Measurements from ENCODE around the gene SSTR5.

Gene SSTR5

GRCh38 chr16:1028524-1029258, 43.9 kb upstream of the SSTR5 start:
- Histone ChIP-seq H3K4me3 (ENCODE audit: low read depth in 1 of 2, low read length in 2 of 2) (no peak overlapping the region), H3K9me3 (ENCODE audit: insufficient read depth, low read length, severe bottlenecking) (peaks cover 4% of the 10 kb centered on the region), H3K27me3 (ENCODE audit: insufficient read depth, low read length, poor library complexity) (no peaks in the 10 kb centered on the region), H3K4me2 (ENCODE audit: insufficient read depth, low read length) (no peak overlapping the region), H3K4me1 (ENCODE audit: insufficient read depth, low read length) (no peaks in the 10 kb centered on the region), H3K27ac (ENCODE audit: low read length) (no peak overlapping the region), H3K79me2 (ENCODE audit: insufficient read depth, low read length) (no peaks in the 10 kb centered on the region), H2AFZ (ENCODE audit: low read depth, low read length) (no peak overlapping the region), H4K20me1 (ENCODE audit: insufficient read depth, low read length) (no peaks in the 10 kb centered on the region), H3K9ac (ENCODE audit: low read depth, low read length) (no peak overlapping the region), H3K36me3 (ENCODE audit: insufficient read depth, low read length) (no peaks in the 10 kb centered on the region)
- DNase-seq, result no peak
- ATAC-seq (ENCODE audit: insufficient read depth, low read depth), result no peak
- TF ChIP-seq CTCF (IDR thresholded peaks at IDR 0.05; ENCODE audit: borderline replicate concordance, extremely low read depth, low read length, poor library complexity, severe bottlenecking), result no peak
- TF ChIP-seq EZH2 (IDR thresholded peaks at IDR 0.05; ENCODE audit: borderline replicate concordance, low read depth, low read length, severe bottlenecking), result no peak

- Histone ChIP-seq H3K27me3 (ENCODE audit: insufficient read depth, low read length, poor library complexity) (no peaks in the 10 kb centered on the region), H3K9me3 (ENCODE audit: insufficient read depth, low read length, severe bottlenecking) (peaks cover 7% of the 10 kb centered on the region), H3K4me1 (ENCODE audit: insufficient read depth, low read length) (no peaks in the 10 kb centered on the region), H3K79me2 (ENCODE audit: insufficient read depth, low read length) (no peaks in the 10 kb centered on the region), H3K36me3 (ENCODE audit: insufficient read depth, low read length) (no peaks in the 10 kb centered on the region), H3K9ac (ENCODE audit: low read depth, low read length) (no peak overlapping the region), H2AFZ (ENCODE audit: low read depth, low read length) (no peak overlapping the region), H4K20me1 (ENCODE audit: insufficient read depth, low read length) (no peaks in the 10 kb centered on the region), H3K27ac (ENCODE audit: low read length) (no peak overlapping the region), H3K4me2 (ENCODE audit: insufficient read depth, low read length) (no peak overlapping the region), H3K4me3 (ENCODE audit: low read depth in 1 of 2, low read length in 2 of 2) (no peak overlapping the region)
- DNase-seq, result no peak
- no peak for TF ChIP-seq EZH2 (IDR thresholded peaks at IDR 0.05; ENCODE audit: borderline replicate concordance, low read depth, low read length, severe bottlenecking)
- TF ChIP-seq CTCF (IDR thresholded peaks at IDR 0.05; ENCODE audit: borderline replicate concordance, extremely low read depth, low read length, poor library complexity, severe bottlenecking), result no peak
- ATAC-seq (ENCODE audit: insufficient read depth, low read depth), result no peak
Measured at GRCh38 chr16:1029259-1029545, 43.3 kb upstream of the SSTR5 start.

- H4K20me1 ChIP-seq (ENCODE audit: insufficient read depth, low read length), result no peaks in the 10 kb centered on the region
- ATAC-seq (ENCODE audit: insufficient read depth, low read depth) (no peak), DNase-seq (no peak)
- no peak overlapping the region for H3K27ac ChIP-seq (ENCODE audit: low read length)
- peaks cover 7% of the 10 kb centered on the region for H3K9me3 ChIP-seq (ENCODE audit: insufficient read depth, low read length, severe bottlenecking)
- TF ChIP-seq EZH2 (IDR thresholded peaks at IDR 0.05; ENCODE audit: borderline replicate concordance, low read depth, low read length, severe bottlenecking) (no peak), CTCF (IDR thresholded peaks at IDR 0.05; ENCODE audit: borderline replicate concordance, extremely low read depth, low read length, poor library complexity, severe bottlenecking) (no peak)
- H3K79me2 ChIP-seq (ENCODE audit: insufficient read depth, low read length), result no peaks in the 10 kb centered on the region
- no peak overlapping the region for H3K9ac ChIP-seq (ENCODE audit: low read depth, low read length)
- H3K4me1 ChIP-seq (ENCODE audit: insufficient read depth, low read length), result no peaks in the 10 kb centered on the region
- H3K4me2 ChIP-seq (ENCODE audit: insufficient read depth, low read length), result no peak overlapping the region
- H3K36me3 ChIP-seq (ENCODE audit: insufficient read depth, low read length), result no peaks in the 10 kb centered on the region
- no peak overlapping the region for H3K4me3 ChIP-seq (ENCODE audit: low read depth in 1 of 2, low read length in 2 of 2)
- H3K27me3 ChIP-seq (ENCODE audit: insufficient read depth, low read length, poor library complexity), result no peaks in the 10 kb centered on the region
- H2AFZ ChIP-seq (ENCODE audit: low read depth, low read length), result no peak overlapping the region
Measured at GRCh38 chr16:1030473-1030901, 42.1 kb upstream of the SSTR5 start.

All from DND-41 (cell line).